Right atrium auricular region (tissue), 2 donors: Measurements from ENCODE around the gene ZNF202. TPM values are rescaled to one million over a fixed set of nuclear protein-coding genes. Genes with fewer than 3 reads are reported as not detected.

Experiments used
- DNase-seq: peaks from one replicate; pipeline ENCODE4 v3.0.0-alpha.2; 2019; ENCODE audit warnings: low spot score
- H3K27ac ChIP-seq, 2 donors: fragments of 200-600 bp; sonication (generic); 1 replicate in 1 of 2; 2 replicates in 1 of 2; pipeline ENCODE4 v1.5.1; 2016 to 2019
- H3K27me3 ChIP-seq, 2 donors: fragments of 200-600 bp; sonication (generic); one replicate each; pipeline versions ENCODE4 v1.5.1 to v1.6.0; 2017 to 2019
- H3K36me3 ChIP-seq: fragments of 200-600 bp; sonication (generic); one replicate; pipeline ENCODE4 v1.5.1; 2016
- H3K4me1 ChIP-seq, 2 donors: fragments of 200-600 bp; sonication (generic); one replicate each; pipeline versions ENCODE4 v1.5.1 to v1.6.0; 2017 to 2019
- H3K4me3 ChIP-seq, 2 donors: fragments of 200-600 bp; sonication (generic); 1 replicate in 1 of 2; 2 replicates in 1 of 2; pipeline ENCODE4 v1.5.1; 2017 to 2019; ENCODE audit warnings: mild to moderate bottlenecking in 1 of 2, moderate library complexity in 1 of 2
- H3K9me3 ChIP-seq, 2 donors: fragments of 200-600 bp; sonication (generic); one replicate each; pipeline ENCODE4 v1.5.1; 2019
- total RNA-seq, 2 donors: library from RNA; depleted of rRNA; stranded (reverse); fragments of >200 nt; gene quantifications; one replicate each; pipeline ENCODE4 v1.1.0, GENCODE V29; 2016
- TF ChIP-seq, protein P1 (sequence below), 2 donors: fragments of 200-600 bp; sonication (generic); IDR thresholded peaks; one replicate each; pipeline ENCODE4 v1.5.1; 2019; ENCODE audit warnings: antibody characterized with exemption in 2 of 2

ZNF202 gene
- total RNA-seq, 2 donors from 2014 or later, result 1.9 to 4.1 TPM

DNA sequence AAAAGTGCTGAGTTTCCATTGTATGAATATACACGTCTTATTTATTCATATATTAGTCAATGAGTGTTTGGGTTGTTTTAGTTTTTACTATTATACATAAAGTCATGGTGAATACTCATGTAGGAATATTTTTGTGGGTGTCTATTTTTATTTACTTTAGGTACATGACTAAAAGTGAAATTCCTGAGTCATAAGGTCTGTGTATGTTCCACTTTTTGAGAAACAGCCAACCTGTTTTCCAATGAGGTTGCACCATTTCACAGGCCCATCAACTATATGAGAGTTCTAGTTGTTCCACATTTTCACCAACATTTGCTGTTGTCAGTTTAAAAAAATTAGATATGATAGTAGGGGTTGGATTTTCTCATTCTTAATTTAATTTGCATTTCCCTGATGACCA, 19.4 kb upstream of the ZNF202 start:
- Histone ChIP-seq H3K4me1 (no peaks in the 10 kb centered on the region), H3K27ac (no peak overlapping the region), H3K4me3 (no peak overlapping the region), H3K27me3 (no peaks in the 10 kb centered on the region), H3K9me3 (peaks cover 0 to 15% of the 10 kb centered on the region in 2 donors), H3K36me3 (no peaks in the 10 kb centered on the region)
- DNase-seq, result no peak
- TF ChIP-seq, protein P1, sequence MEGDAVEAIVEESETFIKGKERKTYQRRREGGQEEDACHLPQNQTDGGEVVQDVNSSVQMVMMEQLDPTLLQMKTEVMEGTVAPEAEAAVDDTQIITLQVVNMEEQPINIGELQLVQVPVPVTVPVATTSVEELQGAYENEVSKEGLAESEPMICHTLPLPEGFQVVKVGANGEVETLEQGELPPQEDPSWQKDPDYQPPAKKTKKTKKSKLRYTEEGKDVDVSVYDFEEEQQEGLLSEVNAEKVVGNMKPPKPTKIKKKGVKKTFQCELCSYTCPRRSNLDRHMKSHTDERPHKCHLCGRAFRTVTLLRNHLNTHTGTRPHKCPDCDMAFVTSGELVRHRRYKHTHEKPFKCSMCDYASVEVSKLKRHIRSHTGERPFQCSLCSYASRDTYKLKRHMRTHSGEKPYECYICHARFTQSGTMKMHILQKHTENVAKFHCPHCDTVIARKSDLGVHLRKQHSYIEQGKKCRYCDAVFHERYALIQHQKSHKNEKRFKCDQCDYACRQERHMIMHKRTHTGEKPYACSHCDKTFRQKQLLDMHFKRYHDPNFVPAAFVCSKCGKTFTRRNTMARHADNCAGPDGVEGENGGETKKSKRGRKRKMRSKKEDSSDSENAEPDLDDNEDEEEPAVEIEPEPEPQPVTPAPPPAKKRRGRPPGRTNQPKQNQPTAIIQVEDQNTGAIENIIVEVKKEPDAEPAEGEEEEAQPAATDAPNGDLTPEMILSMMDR (IDR thresholded peaks at IDR 0.05), result no peak

DNA sequence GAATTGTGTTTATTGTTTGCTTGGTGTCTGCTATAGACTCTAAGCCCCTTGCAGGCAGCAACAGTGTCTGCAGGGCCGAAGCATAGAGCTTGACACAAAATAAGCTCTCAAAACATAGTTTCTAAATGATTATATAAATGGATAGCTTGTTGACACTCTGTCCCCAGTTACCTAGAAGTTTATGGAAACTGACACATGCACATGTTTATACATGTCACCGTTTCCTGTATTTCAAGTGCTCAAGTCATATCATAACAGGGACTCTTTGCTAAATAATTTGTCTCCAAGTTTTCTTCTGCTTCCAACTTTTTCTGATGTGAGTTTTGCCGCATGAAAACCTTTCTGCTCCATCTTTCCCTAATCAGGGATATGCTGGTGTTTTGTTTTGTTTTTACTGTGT, 16.5 kb upstream of the ZNF202 start:
- Histone ChIP-seq H3K9me3 (peaks cover 0 to 13% of the 10 kb centered on the region in 2 donors), H3K27ac (no peak overlapping the region), H3K27me3 (no peaks in the 10 kb centered on the region), H3K4me3 (no peak overlapping the region), H3K4me1 (no peaks in the 10 kb centered on the region), H3K36me3 (no peaks in the 10 kb centered on the region)
- DNase-seq, result no peak
- TF ChIP-seq, protein P1 (IDR thresholded peaks at IDR 0.05), result no peak

DNA sequence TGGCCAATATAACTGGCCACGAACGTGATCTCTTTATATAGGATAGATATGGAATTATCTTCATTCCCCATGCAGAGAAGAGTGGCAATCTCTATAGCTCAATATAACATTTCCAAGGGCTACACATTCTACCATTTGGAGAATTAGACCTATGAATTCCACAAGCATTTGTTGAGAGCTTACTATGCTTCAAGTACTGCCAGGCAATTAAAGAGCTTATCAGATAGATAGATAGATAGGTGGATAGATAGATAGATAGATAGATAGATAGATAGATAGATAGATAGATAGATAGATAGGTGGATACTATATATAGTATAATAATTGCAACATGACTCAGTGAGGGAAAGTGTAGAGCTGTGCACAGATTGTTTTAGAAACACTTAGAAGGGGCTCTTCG, 14.4 kb upstream of the ZNF202 start:
- H3K36me3 ChIP-seq, result no peaks in the 10 kb centered on the region
- no peak overlapping the region for H3K4me3 ChIP-seq
- H3K27me3 ChIP-seq, result no peaks in the 10 kb centered on the region
- TF ChIP-seq, protein P1 (IDR thresholded peaks at IDR 0.05), result no peak
- H3K9me3 ChIP-seq, result no peaks in the 10 kb centered on the region
- H3K4me1 ChIP-seq, result no peaks in the 10 kb centered on the region
- H3K27ac ChIP-seq, result no peak overlapping the region
- no peak for DNase-seq

DNA sequence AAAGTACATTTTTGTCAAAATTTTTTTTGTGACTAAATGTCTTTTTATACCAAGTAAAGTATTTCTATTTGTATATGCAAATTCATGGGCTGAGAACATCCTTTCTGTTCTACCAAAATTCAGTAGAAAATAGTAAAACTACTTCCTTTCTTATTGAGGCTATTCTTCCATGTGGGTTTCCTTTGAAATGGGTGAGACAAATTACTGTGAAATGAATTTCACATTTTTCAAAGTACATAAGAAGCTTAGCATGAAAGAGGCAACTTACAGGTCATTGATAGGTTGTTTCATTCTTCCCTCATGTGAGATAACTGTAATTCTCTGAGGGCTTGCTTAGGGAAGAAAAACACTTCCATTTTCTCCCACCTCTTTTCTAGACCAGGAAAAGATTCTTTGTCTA, 13.9 kb upstream of the ZNF202 start:
- H3K4me1 ChIP-seq, result no peaks in the 10 kb centered on the region
- no peak overlapping the region for H3K4me3 ChIP-seq
- TF ChIP-seq, protein P1 (IDR thresholded peaks at IDR 0.05), result no peak
- no peaks in the 10 kb centered on the region for H3K36me3 ChIP-seq
- no peak overlapping the region for H3K27ac ChIP-seq
- DNase-seq, result no peak
- no peaks in the 10 kb centered on the region for H3K9me3 ChIP-seq
- H3K27me3 ChIP-seq, result no peaks in the 10 kb centered on the region

DNA sequence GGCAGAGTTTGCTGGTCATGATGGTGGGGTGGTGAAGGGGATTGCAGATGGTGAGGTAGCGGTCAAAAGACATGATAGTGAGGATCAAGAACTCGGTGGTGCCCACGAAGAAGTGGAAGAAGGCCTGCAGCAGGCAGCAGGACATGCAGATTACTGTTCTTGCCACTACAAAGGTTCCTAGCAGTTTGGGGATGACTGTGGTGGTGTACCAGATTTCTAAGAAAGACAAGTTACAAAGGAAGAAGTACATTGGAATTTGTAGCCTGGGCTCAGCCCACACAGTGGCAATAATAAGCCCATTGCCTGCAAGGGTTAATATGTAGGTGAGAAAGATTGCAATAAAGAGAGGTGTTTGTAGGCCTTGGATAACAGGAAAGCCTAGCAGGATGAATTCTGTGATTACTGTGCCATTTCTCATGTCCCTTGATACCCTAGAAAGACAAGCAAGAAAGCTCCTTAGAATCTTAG, 12.7 kb upstream of the ZNF202 start, which contains the start of gene OR6X1:
OR6X1 (minus strand) TSS at position 418 of the 468 bp plus-strand sequence; CDS start at position 418, 0 bp downstream.
- H3K9me3 ChIP-seq, result no peaks in the 10 kb centered on the region
- TF ChIP-seq, protein P1 (IDR thresholded peaks at IDR 0.05), result no peak
- no peak within 1 kb of the TSS for H3K4me3 ChIP-seq
- no peaks in the 10 kb centered on the region for H3K36me3 ChIP-seq
- DNase-seq, result no peak
- H3K27ac ChIP-seq, result no peak within 1 kb of the TSS
- no peaks in the 10 kb centered on the region for H3K4me1 ChIP-seq
- no peaks in the 10 kb centered on the region for H3K27me3 ChIP-seq

DNA sequence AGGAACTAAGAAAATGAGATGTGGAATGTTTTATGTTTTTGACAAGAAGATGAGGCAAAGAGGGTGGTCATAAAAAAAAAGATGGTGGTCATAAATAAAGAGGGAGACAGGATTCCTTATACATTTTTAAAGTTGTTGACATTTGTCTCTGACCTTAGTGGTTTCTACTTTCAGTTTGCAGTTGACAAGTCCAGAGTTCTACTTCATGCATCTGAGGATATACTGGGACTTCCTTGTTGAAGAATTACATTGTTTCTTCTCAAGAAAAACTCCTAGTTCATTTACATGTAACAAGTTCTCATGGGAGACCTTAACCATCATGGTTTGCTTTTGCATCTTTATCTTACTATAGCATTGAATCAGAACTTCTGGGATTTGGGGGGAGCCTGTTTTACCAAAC, 11.7 kb upstream of the ZNF202 start:
- TF ChIP-seq, protein P1 (IDR thresholded peaks at IDR 0.05), result no peak

More for the DNA sequence above, 11.7 kb upstream of the ZNF202 start:
- Histone ChIP-seq H3K27ac (no peak overlapping the region), H3K9me3 (no peaks in the 10 kb centered on the region), H3K4me3 (no peak overlapping the region), H3K4me1 (no peaks in the 10 kb centered on the region), H3K36me3 (no peaks in the 10 kb centered on the region), H3K27me3 (no peaks in the 10 kb centered on the region)
- DNase-seq, result no peak
